ENCODE measurements around the gene ETFRF1.

Gene ETFRF1

GRCh38 chr12:25197608-25198007 lies 2.6 kb downstream of the ETFRF1 start:
- WGBS (ENCODE audit: extremely low coverage, insufficient coverage, low lambda C conversion rate) = no CpG with 5 or more reads among the region's 2 CpGs
- no peak overlapping the region for H4K5ac ChIP-seq (ENCODE audit: low read length)
- no peak overlapping the region for H2BK15ac ChIP-seq (replicated peaks; ENCODE audit: low read depth)
- H3K4me3 ChIP-seq (ENCODE audit: low read length) = no peak overlapping the region
- H3K27ac ChIP-seq (ENCODE audit: low read depth, low read length) = no peak overlapping the region
- no peak overlapping the region for H3K4me2 ChIP-seq (ENCODE audit: low read length)
- H3K4ac ChIP-seq (ENCODE audit: low read depth, low read length) = no peak overlapping the region
- no peak overlapping the region for H3K23ac ChIP-seq (ENCODE audit: low read length)
- no peak overlapping the region for H3K18ac ChIP-seq (ENCODE audit: low read length)
- no peaks in the 10 kb centered on the region for H3K36me3 ChIP-seq (ENCODE audit: control insufficient read depth, insufficient read depth, low read length)
- no peak for DNase-seq
- no peak overlapping the region for H2BK5ac ChIP-seq (ENCODE audit: low read length)
- no peaks in the 10 kb centered on the region for H3K27me3 ChIP-seq (ENCODE audit: insufficient read depth, low read length, poor library complexity)
- H2AK5ac ChIP-seq (ENCODE audit: low read length) = no peak overlapping the region
- H4K8ac ChIP-seq (ENCODE audit: low read depth, low read length) = no peak overlapping the region
- H3K4me1 ChIP-seq (ENCODE audit: control insufficient read depth, low read depth, low read length) = peaks cover 2% of the 10 kb centered on the region
- no peak overlapping the region for H2BK120ac ChIP-seq (ENCODE audit: low read depth, low read length)
- no peak overlapping the region for H3K9ac ChIP-seq (ENCODE audit: low read length)
- no peak overlapping the region for H3K56ac ChIP-seq (ENCODE audit: low read length)
- H3K79me1 ChIP-seq (ENCODE audit: low read length) = no peaks in the 10 kb centered on the region
- no peaks in the 10 kb centered on the region for H3K79me2 ChIP-seq (ENCODE audit: control insufficient read depth, insufficient read depth, low read length)

DNA sequence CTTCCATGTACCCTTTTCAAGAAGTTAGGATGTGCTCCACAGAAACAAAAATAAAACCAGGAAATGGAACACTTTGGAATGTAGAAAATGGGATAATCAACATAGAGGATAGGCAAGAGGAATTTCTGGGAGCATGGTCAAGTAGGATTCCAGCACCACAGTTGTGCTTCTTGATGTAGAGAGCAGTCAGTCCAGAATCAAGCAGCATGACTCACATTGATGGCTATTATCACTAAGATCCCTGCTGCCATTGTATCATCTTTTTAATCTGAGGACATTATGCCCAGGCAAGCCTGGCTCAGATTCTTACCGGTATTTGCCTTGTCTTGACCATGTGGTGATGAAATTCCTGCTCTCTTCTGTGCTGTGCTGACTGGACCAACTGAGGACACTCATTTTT lies 5.7 kb downstream of the ETFRF1 start:
- no peaks in the 10 kb centered on the region for H3K27me3 ChIP-seq (ENCODE audit: insufficient read depth, low read length, poor library complexity)
- no peak overlapping the region for H3K4me2 ChIP-seq (ENCODE audit: low read length)
- WGBS (ENCODE audit: extremely low coverage, insufficient coverage, low lambda C conversion rate) = no CpG with 5 or more reads among the region's 1 CpG
- no peak overlapping the region for H3K4ac ChIP-seq (ENCODE audit: low read depth, low read length)
- no peak overlapping the region for H2AK5ac ChIP-seq (ENCODE audit: low read length)
- no peaks in the 10 kb centered on the region for H3K79me1 ChIP-seq (ENCODE audit: low read length)
- no peak overlapping the region for H3K18ac ChIP-seq (ENCODE audit: low read length)
- H3K27ac ChIP-seq (ENCODE audit: low read depth, low read length) = no peak overlapping the region
- no peak overlapping the region for H3K56ac ChIP-seq (ENCODE audit: low read length)
- no peak overlapping the region for H4K5ac ChIP-seq (ENCODE audit: low read length)
- H3K36me3 ChIP-seq (ENCODE audit: control insufficient read depth, insufficient read depth, low read length) = no peaks in the 10 kb centered on the region
- H3K79me2 ChIP-seq (ENCODE audit: control insufficient read depth, insufficient read depth, low read length) = no peaks in the 10 kb centered on the region
- no peaks in the 10 kb centered on the region for H3K4me1 ChIP-seq (ENCODE audit: control insufficient read depth, low read depth, low read length)
- H4K8ac ChIP-seq (ENCODE audit: low read depth, low read length) = no peak overlapping the region
- no peak overlapping the region for H3K23ac ChIP-seq (ENCODE audit: low read length)
- no peak overlapping the region for H3K9ac ChIP-seq (ENCODE audit: low read length)
- no peak overlapping the region for H2BK5ac ChIP-seq (ENCODE audit: low read length)
- DNase-seq = no peak
- no peak overlapping the region for H2BK15ac ChIP-seq (replicated peaks; ENCODE audit: low read depth)
- H2BK120ac ChIP-seq (ENCODE audit: low read depth, low read length) = no peak overlapping the region
- H3K4me3 ChIP-seq (ENCODE audit: low read length) = no peak overlapping the region

- Histone ChIP-seq H3K4me2 (ENCODE audit: low read length) (no peak overlapping the region), H3K9ac (ENCODE audit: low read length) (no peak overlapping the region), H3K18ac (ENCODE audit: low read length) (no peak overlapping the region), H2BK120ac (ENCODE audit: low read depth, low read length) (no peak overlapping the region), H3K4me3 (ENCODE audit: low read length) (no peak overlapping the region), H2BK15ac (replicated peaks; ENCODE audit: low read depth) (no peak overlapping the region), H3K23ac (ENCODE audit: low read length) (no peak overlapping the region), H2AK5ac (ENCODE audit: low read length) (no peak overlapping the region), H3K4me1 (ENCODE audit: control insufficient read depth, low read depth, low read length) (no peaks in the 10 kb centered on the region), H4K8ac (ENCODE audit: low read depth, low read length) (no peak overlapping the region), H3K4ac (ENCODE audit: low read depth, low read length) (no peak overlapping the region), H3K56ac (ENCODE audit: low read length) (no peak overlapping the region), H3K79me1 (ENCODE audit: low read length) (no peaks in the 10 kb centered on the region), H3K36me3 (ENCODE audit: control insufficient read depth, insufficient read depth, low read length) (no peaks in the 10 kb centered on the region), H2BK5ac (ENCODE audit: low read length) (no peak overlapping the region), H3K79me2 (ENCODE audit: control insufficient read depth, insufficient read depth, low read length) (no peaks in the 10 kb centered on the region), H4K5ac (ENCODE audit: low read length) (no peak overlapping the region), H3K27ac (ENCODE audit: low read depth, low read length) (no peak overlapping the region), H3K27me3 (ENCODE audit: insufficient read depth, low read length, poor library complexity) (no peaks in the 10 kb centered on the region)
- WGBS (ENCODE audit: extremely low coverage, insufficient coverage, low lambda C conversion rate) = no CpG with 5 or more reads among the region's 2 CpGs
- DNase-seq = no peak
These were observed 7.1 kb downstream of the ETFRF1 start for GRCh38 chr12:25202137-25202536.

DNA sequence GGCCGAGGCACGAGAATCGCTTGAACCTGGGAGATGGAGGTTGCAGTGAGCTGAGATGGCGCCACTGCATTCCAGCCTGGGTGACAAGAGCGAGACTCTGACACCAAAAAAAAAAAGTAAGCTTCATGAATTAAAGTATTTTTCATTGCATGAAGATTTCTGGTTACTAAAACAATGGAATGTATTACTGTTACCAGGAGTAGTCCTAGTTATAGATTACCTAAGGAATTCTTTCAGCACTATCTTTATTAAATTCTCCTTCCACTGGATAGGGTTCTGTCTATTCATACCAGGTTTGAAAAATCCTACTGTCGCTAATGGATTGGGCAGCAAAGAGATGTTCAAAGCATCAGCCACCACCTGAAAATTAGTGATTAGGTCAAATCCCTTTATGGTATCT lies 12.4 kb downstream of the ETFRF1 start:
- Histone ChIP-seq H2AK5ac (ENCODE audit: low read length) (no peak overlapping the region), H3K4me3 (ENCODE audit: low read length) (no peak overlapping the region), H4K5ac (ENCODE audit: low read length) (no peak overlapping the region), H2BK120ac (ENCODE audit: low read depth, low read length) (no peak overlapping the region), H4K8ac (ENCODE audit: low read depth, low read length) (no peak overlapping the region), H3K79me2 (ENCODE audit: control insufficient read depth, insufficient read depth, low read length) (no peaks in the 10 kb centered on the region), H3K4me1 (ENCODE audit: control insufficient read depth, low read depth, low read length) (no peaks in the 10 kb centered on the region), H3K18ac (ENCODE audit: low read length) (no peak overlapping the region), H2BK15ac (replicated peaks; ENCODE audit: low read depth) (no peak overlapping the region), H3K36me3 (ENCODE audit: control insufficient read depth, insufficient read depth, low read length) (no peaks in the 10 kb centered on the region), H3K23ac (ENCODE audit: low read length) (no peak overlapping the region), H3K9ac (ENCODE audit: low read length) (no peak overlapping the region), H3K4me2 (ENCODE audit: low read length) (no peak overlapping the region), H2BK5ac (ENCODE audit: low read length) (no peak overlapping the region), H3K27ac (ENCODE audit: low read depth, low read length) (no peak overlapping the region), H3K4ac (ENCODE audit: low read depth, low read length) (no peak overlapping the region), H3K56ac (ENCODE audit: low read length) (no peak overlapping the region), H3K27me3 (ENCODE audit: insufficient read depth, low read length, poor library complexity) (no peaks in the 10 kb centered on the region), H3K79me1 (ENCODE audit: low read length) (no peaks in the 10 kb centered on the region)
- DNase-seq = no peak
- WGBS (ENCODE audit: extremely low coverage, insufficient coverage, low lambda C conversion rate) = no CpG with 5 or more reads among the region's 6 CpGs

GRCh38 chr12:25207846-25208245 lies 12.8 kb downstream of the ETFRF1 start:
- no peak overlapping the region for H4K8ac ChIP-seq (ENCODE audit: low read depth, low read length)
- no CpG with 5 or more reads among the region's 1 CpG for WGBS (ENCODE audit: extremely low coverage, insufficient coverage, low lambda C conversion rate)
- H3K9ac ChIP-seq (ENCODE audit: low read length) = no peak overlapping the region
- H3K56ac ChIP-seq (ENCODE audit: low read length) = no peak overlapping the region
- no peak overlapping the region for H3K27ac ChIP-seq (ENCODE audit: low read depth, low read length)
- H2BK120ac ChIP-seq (ENCODE audit: low read depth, low read length) = no peak overlapping the region
- no peak for DNase-seq
- H3K79me2 ChIP-seq (ENCODE audit: control insufficient read depth, insufficient read depth, low read length) = no peaks in the 10 kb centered on the region
- H4K5ac ChIP-seq (ENCODE audit: low read length) = no peak overlapping the region
- no peaks in the 10 kb centered on the region for H3K27me3 ChIP-seq (ENCODE audit: insufficient read depth, low read length, poor library complexity)
- no peak overlapping the region for H2BK15ac ChIP-seq (replicated peaks; ENCODE audit: low read depth)
- H3K4me2 ChIP-seq (ENCODE audit: low read length) = no peak overlapping the region
- no peak overlapping the region for H2AK5ac ChIP-seq (ENCODE audit: low read length)
- no peaks in the 10 kb centered on the region for H3K79me1 ChIP-seq (ENCODE audit: low read length)
- H3K23ac ChIP-seq (ENCODE audit: low read length) = no peak overlapping the region
- no peaks in the 10 kb centered on the region for H3K4me1 ChIP-seq (ENCODE audit: control insufficient read depth, low read depth, low read length)
- H3K18ac ChIP-seq (ENCODE audit: low read length) = no peak overlapping the region
- no peak overlapping the region for H2BK5ac ChIP-seq (ENCODE audit: low read length)
- no peaks in the 10 kb centered on the region for H3K36me3 ChIP-seq (ENCODE audit: control insufficient read depth, insufficient read depth, low read length)
- H3K4me3 ChIP-seq (ENCODE audit: low read length) = no peak overlapping the region
- H3K4ac ChIP-seq (ENCODE audit: low read depth, low read length) = no peak overlapping the region

- DNase-seq = peak; percentile 23
- Histone ChIP-seq H3K4me3 (ENCODE audit: low read length) (no peak overlapping the region), H4K8ac (ENCODE audit: low read depth, low read length) (no peak overlapping the region), H3K79me2 (ENCODE audit: control insufficient read depth, insufficient read depth, low read length) (no peaks in the 10 kb centered on the region), H3K27me3 (ENCODE audit: insufficient read depth, low read length, poor library complexity) (no peaks in the 10 kb centered on the region), H3K79me1 (ENCODE audit: low read length) (no peaks in the 10 kb centered on the region), H2BK15ac (replicated peaks; ENCODE audit: low read depth) (no peak overlapping the region), H3K18ac (ENCODE audit: low read length) (no peak overlapping the region), H3K9ac (ENCODE audit: low read length) (no peak overlapping the region), H3K4me1 (ENCODE audit: control insufficient read depth, low read depth, low read length) (no peaks in the 10 kb centered on the region), H2AK5ac (ENCODE audit: low read length) (no peak overlapping the region), H3K36me3 (ENCODE audit: control insufficient read depth, insufficient read depth, low read length) (no peaks in the 10 kb centered on the region), H3K23ac (ENCODE audit: low read length) (no peak overlapping the region), H3K56ac (ENCODE audit: low read length) (no peak overlapping the region), H3K4me2 (ENCODE audit: low read length) (no peak overlapping the region), H2BK120ac (ENCODE audit: low read depth, low read length) (no peak overlapping the region), H4K5ac (ENCODE audit: low read length) (no peak overlapping the region), H3K27ac (ENCODE audit: low read depth, low read length) (no peak overlapping the region), H3K4ac (ENCODE audit: low read depth, low read length) (no peak overlapping the region), H2BK5ac (ENCODE audit: low read length) (no peak overlapping the region)
- WGBS (ENCODE audit: extremely low coverage, insufficient coverage, low lambda C conversion rate) = no CpG with 5 or more reads among the region's 1 CpG
These were observed 13.5 kb downstream of the ETFRF1 start for GRCh38 chr12:25208554-25208953.

Data from mesendoderm (in vitro differentiated cells).